ENCODE results near the gene EPN2.

- TF ChIP-seq CTCF (IDR thresholded peaks at IDR 0.05), result no peak
- TF ChIP-seq POLR2A (IDR thresholded peaks at IDR 0.05), result no peak
Observed at GRCh38 chr17:19327031-19327783, 90.0 kb downstream of the EPN2 start.

Data from uterus (tissue), 2 donors.